Measurements from ENCODE around the gene CAMK1D.

CAMK1D gene

DNA sequence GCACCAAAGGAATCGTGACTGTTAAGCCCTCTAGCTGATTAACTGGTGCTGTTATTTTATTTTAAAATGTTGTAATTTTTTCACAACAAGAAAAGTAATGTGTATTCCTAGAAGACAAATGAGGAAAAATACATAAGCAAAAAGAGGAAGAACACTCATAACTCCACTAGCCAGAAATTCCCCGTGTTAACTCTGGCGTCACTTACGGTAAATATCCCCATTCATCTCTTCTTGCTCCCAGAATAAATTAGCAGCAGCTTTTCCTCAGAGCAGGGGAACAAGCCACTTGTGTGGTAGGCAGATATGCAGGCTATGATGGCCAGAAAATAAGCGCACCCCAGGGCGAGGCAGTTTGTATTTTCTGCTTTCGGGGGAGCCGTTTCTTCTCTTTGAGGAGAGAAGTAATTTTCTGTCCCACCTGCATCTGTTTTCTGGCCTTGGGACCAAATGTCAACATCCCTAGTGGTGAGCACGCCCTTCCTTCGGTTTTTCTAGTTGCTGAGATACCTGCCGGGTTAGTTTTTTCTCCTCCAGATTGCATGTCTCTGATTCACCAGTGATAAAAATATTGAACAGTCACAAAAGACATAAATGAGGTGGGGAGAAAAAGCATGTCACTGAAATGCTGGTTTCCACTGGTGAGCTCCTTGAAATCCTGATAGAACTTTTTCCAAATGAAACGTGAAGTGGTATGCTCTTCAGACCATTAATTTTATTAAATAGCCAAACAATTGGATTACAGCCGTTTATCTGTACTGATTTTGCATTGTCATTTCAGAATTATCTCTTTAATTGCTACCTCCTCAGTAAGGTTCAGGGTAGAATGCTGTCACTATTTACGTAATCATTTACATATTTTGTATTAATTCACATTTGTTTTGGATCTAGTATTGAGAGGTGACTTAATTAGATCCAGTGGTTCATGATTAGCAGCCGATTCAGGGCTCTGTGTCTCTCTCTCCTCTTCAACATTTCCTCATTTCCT lies 268.1 kb downstream of the CAMK1D start:
- DNase-seq (ENCODE audit: low spot score) = no peak
- no peak for FAIRE-seq

DNA sequence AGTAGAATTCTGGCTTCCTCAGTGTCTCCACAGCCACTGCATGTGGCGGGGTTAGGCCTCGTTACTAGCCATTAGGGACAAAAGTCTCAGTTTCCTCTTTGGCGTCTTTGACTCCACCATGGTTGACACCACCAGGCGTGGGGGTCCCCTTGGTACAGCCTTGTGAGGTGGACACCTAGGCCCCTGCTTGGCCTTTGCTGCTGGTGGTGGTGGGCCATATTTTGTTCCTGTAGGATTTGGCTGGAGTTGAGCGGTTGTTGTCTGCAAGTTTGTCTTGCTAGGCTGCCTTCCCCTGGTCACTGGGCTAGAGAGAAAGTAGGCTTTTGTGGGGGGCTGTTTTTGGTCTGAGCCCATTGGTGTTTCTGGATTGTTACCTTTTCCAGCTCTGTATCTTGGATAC lies 272.7 kb downstream of the CAMK1D start:
- DNase-seq (ENCODE audit: low spot score) (no peak), FAIRE-seq (no peak)

DNA sequence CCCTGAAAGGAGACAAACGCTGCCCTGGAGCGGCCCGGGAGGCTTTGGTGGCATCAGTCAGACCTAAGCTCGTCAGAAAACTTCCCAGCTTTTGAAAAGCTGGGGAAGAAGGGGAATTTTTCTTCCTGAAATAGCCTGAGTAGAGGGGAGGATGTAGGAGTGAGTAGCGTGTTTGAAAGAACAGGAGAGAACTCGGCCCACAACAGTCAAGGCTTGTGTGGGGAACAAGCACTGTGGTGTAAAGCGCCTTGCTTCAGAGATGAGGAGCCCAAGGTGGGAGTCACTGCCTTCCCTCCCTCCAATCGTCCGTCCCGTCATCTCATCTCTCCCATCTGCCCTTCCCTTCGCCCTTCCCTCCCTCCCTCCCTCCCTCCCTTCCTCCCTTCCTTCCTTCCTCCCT lies 273.3 kb downstream of the CAMK1D start:
- FAIRE-seq (no peak), DNase-seq (ENCODE audit: low spot score) (no peak)

DNA sequence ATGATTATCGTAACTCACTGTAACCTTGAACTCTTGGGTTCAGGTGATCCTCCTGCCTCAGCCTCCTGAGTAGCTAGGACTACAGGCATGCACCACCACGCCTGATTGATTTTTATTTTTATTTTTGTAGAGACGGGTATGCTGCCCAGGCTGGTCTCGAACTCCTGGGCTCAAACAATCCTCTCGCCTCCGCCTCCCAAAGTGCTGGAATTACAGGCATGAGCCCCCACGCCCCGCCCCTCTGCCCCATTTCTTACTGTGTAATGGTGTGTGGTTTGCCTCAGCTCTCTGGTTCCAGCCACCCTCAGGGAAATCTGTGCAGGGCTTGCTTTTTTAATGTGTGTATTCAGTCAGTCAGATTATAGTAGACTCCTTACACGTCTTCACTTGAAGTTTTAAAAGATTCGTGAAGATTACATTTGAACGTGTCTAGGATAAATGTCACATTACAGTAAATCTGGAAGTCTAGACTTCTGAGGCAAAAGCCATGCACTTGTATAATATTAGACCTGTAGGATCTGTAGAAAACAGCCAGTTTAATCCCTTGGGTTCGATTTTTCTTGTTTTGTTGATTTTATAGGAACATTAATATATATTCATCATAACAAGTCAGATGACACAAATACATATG lies 276.2 kb downstream of the CAMK1D start:
- FAIRE-seq (no peak), DNase-seq (ENCODE audit: low spot score) (no peak)

DNA sequence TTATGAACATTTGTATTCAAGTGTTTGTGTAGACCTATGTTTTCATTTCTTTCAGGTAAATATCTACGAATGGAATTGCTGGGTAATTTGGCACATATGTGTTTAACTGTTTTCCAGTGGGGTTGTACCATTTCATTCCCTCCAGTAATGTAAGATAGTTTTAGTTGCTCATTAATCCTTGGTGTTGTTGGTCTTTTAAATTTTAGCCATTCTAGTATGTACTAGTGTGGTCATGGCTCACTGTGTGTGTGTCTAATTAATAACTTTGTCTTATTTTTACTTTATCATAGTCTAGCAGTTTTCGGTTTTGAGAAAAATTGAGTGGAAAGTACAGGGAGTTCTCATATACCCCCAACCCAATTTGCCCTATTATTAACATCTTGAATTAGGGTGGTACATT lies 278.8 kb downstream of the CAMK1D start:
- peak; percentile 48 for FAIRE-seq
- DNase-seq (ENCODE audit: low spot score) = no peak

DNA sequence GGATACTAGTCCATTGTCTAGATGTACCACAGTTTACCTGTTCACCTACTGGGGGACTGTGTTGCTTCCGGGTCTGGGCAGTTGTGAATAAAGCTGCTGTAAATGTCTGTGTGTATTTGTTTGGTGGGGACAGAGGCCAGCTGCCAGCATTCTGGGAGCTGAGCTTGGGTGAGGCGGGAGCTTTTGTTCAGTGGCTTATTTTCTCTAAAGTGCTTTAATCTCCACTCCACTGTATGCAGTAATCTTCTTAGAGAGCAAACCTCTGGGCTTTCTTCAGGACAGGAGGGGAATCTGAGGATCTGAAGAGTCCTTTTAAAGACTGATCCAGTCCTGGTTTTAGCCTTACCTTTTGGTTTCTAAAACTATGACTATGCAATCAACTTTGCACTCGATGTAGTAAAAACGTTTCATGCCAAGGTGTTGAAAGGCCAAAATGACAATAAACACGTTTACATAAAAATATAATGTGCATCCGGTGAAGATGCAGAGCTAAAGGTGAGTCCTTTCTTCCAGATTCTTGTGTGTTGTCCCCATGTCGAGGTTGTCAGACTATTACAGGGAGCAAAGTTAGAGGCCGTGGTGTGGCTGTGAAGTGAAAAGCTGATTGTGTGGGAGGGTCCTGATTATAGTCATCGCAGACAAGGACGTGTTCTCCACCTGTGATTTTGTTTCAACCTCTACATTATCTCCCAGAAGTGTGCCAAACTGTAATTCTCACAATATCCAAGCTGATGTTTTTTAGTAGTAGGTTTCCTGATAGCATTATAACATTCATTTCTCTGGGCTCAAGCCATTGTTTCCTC lies 279.8 kb downstream of the CAMK1D start:
- FAIRE-seq (no peak), DNase-seq (ENCODE audit: low spot score) (no peak)

DNA sequence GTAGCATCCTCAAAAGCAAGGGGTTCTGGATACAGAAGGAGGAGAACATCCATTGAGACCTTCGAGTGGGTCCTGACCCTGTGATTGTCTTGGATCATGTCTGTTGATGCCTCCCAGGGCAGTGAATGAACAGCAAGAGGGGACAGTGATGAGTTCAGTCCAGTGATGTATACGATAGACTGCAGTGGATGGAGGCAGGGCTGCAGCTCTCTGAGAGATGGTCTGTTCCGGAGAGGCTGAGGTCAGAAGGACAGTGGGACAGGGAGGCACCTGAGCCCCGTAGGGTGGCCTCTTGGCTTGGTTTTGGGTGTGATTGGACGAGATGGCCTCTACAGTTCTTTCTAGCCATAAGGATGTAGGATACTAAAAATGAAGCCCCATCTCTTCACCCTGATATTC lies 280.4 kb downstream of the CAMK1D start:
- DNase-seq (ENCODE audit: low spot score) (no peak), FAIRE-seq (no peak)

DNA sequence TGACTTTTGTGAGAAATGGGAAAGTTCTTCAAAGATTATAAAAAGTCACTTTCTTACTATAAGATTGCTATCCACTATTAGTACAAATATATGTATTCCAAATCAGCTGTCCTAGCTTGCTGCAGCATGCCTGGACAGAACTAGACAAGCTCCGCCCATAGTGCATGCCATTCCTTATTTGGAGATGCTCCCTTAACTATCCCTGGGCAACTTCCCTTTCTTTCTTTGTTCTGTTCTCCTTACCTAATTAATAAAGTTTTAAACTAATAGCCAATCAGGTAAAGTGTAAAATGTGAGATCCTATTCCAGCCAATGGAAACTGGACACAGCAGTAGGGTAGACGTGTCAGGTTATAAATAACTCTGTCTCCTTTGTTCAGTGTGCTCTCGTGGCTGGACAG lies 281.9 kb downstream of the CAMK1D start:
- DNase-seq (ENCODE audit: low spot score) = no peak
- no peak for FAIRE-seq

DNA sequence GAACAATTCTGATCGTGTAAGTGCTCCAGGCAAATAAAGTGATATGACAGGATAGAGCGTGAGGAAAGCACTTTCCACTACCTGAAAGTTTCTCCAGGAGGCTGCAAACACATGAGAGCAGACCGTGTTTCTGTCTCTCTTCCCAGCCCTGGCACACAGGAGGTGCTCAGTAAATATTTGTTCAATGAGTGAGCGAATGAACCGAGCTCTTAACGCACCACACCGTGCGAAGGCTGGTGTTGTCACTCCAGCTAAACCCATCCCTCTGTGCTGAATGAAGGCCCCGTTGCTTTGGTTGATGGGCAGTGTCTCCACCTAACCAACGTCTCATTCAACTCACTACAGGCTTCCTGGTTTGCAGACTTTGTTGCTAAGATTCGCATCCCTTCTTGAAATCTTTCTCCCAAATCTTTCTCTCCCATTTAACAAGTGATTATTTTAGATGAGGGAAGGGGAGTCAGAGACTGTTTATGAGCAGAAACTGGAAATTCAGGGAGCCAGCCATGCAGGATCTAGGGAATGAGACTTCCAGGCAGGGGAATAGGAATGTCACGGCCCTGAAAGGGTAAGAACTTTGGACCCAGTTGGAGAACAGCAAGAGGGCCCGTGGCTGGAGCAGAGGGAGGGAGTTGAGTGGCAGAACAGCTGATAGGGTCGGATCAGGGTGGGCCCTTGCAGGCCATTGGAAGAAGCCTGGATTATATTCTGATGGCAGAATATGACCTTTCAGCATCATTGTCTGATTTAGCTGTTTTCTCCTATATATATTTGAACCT lies 282.6 kb downstream of the CAMK1D start:
- FAIRE-seq (no peak), DNase-seq (ENCODE audit: low spot score) (no peak)

DNA sequence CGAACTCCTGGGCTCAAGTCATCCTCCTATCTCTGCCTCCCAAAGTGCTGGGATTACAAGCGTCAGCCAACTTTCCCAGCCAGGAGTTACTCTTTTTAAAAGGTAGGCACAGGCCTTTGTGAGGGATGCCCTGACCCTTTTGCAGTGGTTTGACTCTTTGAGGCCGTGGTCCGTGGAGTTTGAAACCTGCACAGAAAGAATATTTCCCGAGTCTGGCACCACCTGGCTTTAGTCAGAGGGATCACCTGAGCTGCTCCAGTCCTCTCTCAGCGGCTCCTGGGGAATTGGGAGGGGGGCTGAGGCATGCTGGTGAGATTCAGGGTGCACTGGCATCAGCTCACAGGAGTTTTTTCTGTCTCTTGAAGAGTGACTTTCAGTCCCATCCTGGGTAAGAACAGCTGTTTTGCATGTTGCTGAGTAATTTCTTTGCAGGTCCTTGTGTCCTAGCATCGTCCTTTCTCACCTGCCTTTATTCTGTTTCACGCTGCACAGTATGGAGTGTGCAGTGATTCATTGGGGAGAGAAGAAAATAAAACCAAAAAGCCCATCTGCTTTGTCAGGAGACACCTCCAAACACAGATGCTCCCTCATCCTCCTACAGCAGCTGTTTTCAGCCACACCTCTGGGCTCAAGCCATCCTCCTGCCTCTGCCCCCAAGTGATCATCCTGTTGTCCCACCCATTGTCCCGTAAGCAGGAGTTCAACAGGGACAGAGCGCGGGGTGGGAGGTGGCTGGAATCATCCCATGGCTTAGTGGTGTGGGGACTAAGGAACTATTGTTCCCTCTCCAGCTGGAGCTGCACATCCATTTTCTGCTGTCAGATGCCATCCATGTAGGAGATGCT lies 284.7 kb downstream of the CAMK1D start:
- no peak for DNase-seq (ENCODE audit: low spot score)
- no peak for FAIRE-seq

DNA sequence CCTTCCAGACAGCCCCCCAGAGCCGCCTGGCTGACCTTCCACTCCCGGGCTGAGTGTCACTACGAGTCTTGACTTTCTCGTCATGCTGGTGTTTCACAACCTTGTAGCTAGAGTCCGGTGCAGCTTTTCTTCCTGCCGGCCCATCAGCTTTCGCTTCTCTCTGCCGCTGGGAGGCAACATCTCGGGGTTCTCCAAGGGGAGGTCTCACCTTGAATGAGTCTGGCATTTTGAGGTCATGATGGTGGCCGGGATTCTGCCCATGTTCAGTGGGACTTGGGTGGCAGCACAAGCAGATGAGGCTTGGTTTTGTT lies 285.2 kb downstream of the CAMK1D start:
- no peak for FAIRE-seq

DNA sequence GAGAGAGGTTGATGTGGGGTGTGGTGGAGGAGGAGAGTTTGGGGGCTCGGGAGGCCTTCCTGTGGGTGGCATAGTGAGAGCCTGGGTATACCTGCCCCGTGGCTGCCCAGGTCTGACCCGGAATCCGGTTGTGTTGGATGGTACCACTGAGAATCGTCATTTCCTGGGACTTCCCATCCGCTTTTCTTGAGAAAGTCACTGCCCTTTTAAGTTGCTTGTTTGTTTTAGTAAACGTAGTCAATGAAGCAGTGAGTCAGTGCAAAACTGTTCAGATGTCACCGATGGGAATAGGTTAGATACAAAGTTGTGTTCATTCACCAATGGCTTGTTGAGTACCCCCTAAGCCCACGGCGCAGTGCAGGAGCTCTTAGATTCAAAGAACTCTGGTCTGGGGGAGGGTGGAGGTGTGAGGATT lies 285.8 kb downstream of the CAMK1D start:
- FAIRE-seq (no peak), DNase-seq (ENCODE audit: low spot score) (no peak)

More for the DNA sequence above, 285.2 kb downstream of the CAMK1D start:
- DNase-seq (ENCODE audit: low spot score) = no peak

DNA sequence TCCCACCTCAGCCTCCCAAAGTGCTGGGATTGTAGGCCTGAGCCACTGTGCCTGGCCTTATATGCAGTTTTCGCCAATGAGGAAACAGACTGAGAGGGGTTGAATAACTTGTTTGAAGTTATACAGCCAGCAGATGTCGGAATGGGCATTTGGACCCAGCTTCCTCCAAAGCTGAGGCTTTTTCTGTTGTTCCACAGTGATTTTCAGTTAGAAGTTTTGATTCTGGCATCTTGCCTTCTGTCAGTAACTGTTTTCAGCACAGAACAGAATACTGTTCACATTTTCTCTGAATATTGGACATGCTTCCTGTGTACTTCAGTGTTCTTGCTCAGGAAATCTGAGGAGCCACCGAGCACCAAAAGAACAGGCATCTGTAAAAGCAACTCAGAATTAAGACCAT lies 287.2 kb downstream of the CAMK1D start:
- DNase-seq (ENCODE audit: low spot score) (no peak), FAIRE-seq (no peak)

DNA sequence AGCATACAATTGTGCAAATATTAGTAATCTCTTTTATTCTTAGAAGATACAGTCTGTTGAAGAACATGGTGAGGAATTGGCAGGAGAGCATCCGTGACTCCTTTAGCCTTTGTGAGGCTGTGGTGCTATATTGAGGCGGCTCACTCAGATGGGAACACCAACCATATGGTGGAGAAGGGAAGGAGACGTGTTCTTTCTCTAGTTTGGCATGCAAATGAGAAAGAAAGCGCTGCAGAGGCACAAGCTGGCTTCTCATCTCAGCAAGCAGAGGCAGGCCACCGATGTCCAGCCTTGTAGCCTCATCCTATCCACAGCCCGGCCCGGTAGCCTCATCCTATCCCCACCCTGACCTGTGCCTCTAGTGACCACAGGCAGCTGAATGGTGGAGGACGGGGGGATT lies 288.3 kb downstream of the CAMK1D start:
- DNase-seq (ENCODE audit: low spot score) = no peak
- no peak for FAIRE-seq

DNA sequence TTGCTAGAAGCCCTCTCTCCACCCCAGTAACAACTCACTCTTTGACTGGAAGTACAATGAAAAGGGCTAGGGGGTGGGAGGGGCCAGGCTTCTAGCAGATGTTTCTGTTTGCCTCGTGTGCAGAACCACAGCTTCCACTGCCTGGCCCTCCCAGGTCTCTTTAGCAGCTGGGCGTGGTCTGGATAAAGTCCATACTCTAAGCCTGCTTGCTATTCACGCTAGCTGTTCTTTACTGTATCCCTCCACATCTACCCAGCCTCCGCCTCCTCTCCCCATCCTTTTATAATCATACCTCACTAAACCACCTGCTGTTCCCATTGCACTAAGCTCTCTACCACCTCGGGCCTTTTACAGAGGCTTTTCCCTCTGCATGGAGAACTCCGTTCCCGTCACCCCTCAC lies 288.8 kb downstream of the CAMK1D start:
- DNase-seq (ENCODE audit: low spot score) (no peak), FAIRE-seq (no peak)

DNA sequence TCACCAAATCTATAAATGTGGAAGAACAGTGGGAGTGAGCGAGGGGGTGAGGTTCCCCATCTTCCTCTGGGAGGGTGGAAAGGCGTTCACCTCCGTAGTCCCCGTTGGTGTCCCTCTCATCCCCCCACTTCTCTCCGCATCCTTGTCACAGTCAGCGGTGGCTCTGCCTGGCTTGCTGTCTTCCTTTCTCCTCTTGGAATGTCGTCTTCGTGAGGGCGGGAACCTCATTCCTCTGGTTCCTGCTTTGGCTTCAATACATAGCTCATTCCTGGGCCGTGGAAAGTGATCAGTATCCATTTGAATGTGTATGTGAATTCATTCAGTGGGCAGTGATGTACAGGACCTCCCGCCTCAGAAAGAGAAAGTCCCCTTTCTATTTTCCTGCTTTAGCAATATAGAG lies 289.4 kb downstream of the CAMK1D start:
- FAIRE-seq = no peak
- DNase-seq (ENCODE audit: low spot score) = no peak

DNA sequence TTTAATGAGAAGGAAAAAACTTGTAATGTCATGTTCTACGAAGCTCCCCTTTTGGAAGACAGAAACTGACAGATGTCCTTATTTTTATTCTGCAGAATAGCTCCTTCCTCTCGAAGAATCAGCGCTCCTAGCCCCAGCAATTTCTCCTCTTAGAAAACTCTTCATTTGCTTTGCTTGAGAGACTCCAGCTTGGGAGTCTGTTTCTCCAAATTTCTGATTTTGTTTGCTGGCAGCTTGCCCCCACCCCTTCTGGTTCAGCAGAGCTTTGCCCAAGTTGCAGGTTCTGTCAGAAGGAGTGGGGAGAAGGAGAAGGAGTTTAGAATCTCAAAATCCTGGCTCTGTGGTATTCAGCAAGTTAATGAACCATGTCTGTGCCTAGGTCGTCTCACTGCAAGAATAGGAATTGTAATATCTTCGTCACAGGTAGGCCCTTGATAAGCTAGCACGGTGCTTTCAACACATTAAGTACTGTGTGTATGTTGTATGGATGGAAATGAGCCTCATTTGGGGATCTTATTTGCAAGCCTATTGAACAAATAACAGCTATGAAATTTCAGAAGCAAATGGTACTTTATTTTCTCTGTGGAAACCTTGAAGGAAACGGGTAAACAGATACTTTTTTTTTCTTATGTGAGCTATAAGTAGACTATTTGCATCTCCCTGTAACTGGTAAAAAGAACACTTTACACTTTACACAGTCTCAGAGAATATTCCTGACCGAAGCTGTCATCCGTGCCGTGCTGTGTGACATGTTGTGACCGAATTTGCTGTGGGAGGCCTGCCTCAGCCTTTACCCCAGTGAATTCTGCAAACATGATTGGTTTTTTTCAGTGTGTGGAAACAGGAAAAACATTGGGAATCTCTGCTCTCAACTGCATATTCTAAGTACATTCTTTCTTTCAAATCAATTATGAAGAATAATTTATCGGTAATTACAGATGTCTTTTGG lies 290.9 kb downstream of the CAMK1D start:
- no peak for FAIRE-seq
- no peak for DNase-seq (ENCODE audit: low spot score)

DNA sequence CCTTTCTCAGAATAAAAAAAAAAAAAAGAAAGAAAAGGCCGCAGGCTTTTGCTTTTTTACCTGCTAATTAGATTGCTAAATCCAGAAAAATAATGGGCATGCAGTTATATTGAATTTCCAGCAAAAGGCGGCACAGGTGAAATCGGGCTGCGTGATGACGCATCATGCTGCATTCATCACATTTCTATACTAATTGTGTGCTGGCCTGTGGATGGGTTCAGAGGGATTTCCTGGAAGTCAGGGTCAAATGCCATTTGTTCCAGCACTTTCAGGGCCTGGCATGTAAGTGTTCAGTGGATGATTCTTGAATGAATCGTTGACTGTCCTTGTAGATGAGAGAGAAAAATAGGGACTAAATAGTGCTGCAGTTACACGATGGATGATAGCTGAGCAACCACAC lies 292.7 kb downstream of the CAMK1D start:
- DNase-seq (ENCODE audit: low spot score) (no peak), FAIRE-seq (no peak)

DNA sequence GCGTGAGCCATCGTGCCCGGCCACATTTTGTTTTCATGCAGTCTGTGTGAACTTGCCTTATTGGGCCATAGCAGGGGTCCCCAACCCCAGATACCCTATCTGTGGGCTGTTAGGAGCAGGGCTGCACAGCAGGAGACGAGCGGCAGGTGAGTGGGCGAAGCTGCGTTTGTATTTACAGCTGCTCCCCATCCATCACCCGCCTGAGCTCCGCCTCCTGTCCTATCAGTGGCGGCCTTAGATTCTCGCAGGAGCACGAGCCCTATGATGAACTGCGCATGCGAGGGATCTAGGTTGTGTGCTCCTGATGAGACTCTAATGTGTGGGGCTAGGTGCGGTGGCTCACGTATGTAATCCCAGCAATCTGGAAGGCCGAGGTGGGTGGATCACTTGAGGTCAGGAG lies 293.9 kb downstream of the CAMK1D start:
- DNase-seq (ENCODE audit: low spot score) = no peak
- no peak for FAIRE-seq
